ENCODE measurements around the gene SLC34A2.
"Not testable (repeated sequence)": the region's sequence is repeated elsewhere in the genome, so short reads cannot be mapped to it uniquely, and the experiment has no call there.

Gene SLC34A2

GRCh38 chr4:25654971-25655963 is at the start of gene SLC34A2:
Gene SLC34A2 (plus strand): TSS chr4:25655851. CDS start chr4:25662501, 6,650 bp downstream.
- no peak for DNase-seq (ENCODE audit: low spot score)
- FAIRE-seq = no peak

GRCh38 chr4:25608644-25609043 is 47.0 kb upstream of the SLC34A2 start:
- no peak for FAIRE-seq
- DNase-seq (ENCODE audit: low spot score) = no peak

GRCh38 chr4:25609976-25610375 is 45.7 kb upstream of the SLC34A2 start:
- FAIRE-seq (no peak), DNase-seq (ENCODE audit: low spot score) (no peak)

- not testable (repeated sequence) for FAIRE-seq; DNase-seq (ENCODE audit: low spot score)
These were observed 42.0 kb upstream of the SLC34A2 start for GRCh38 chr4:25613613-25614012.

GRCh38 chr4:25614807-25615206 is 40.8 kb upstream of the SLC34A2 start:
- FAIRE-seq = no peak
- DNase-seq (ENCODE audit: low spot score) = no peak

GRCh38 chr4:25621027-25621930 is 34.4 kb upstream of the SLC34A2 start:
- no peak for FAIRE-seq

GRCh38 chr4:25624616-25625015 is 31.0 kb upstream of the SLC34A2 start:
- DNase-seq (ENCODE audit: low spot score) = no peak
- no peak for FAIRE-seq

More at GRCh38 chr4:25621027-25621930, 34.4 kb upstream of the SLC34A2 start:
- DNase-seq (ENCODE audit: low spot score) = no peak

GRCh38 chr4:25628451-25628850 is 27.2 kb upstream of the SLC34A2 start:
- DNase-seq (ENCODE audit: low spot score) = no peak
- no peak for FAIRE-seq

- no peak for DNase-seq (ENCODE audit: low spot score)
These were observed 23.5 kb upstream of the SLC34A2 start for GRCh38 chr4:25632135-25632534.

GRCh38 chr4:25633541-25633940 is 22.1 kb upstream of the SLC34A2 start:
- FAIRE-seq (no peak), DNase-seq (ENCODE audit: low spot score) (no peak)

More at GRCh38 chr4:25632135-25632534, 23.5 kb upstream of the SLC34A2 start:
- FAIRE-seq = no peak

GRCh38 chr4:25635501-25635900 is 20.1 kb upstream of the SLC34A2 start:
- DNase-seq (ENCODE audit: low spot score) (no peak), FAIRE-seq (no peak)

GRCh38 chr4:25637581-25638220 is 17.9 kb upstream of the SLC34A2 start:
- DNase-seq (ENCODE audit: low spot score) = no peak
- no peak for FAIRE-seq

GRCh38 chr4:25638221-25638601 is 17.4 kb upstream of the SLC34A2 start:
- FAIRE-seq = no peak
- DNase-seq (ENCODE audit: low spot score) = no peak

GRCh38 chr4:25638806-25639205 is 16.8 kb upstream of the SLC34A2 start:
- DNase-seq (ENCODE audit: low spot score) = no peak
- FAIRE-seq = no peak

GRCh38 chr4:25650311-25650710 is 5.3 kb upstream of the SLC34A2 start:
- no peak for DNase-seq (ENCODE audit: low spot score)
- no peak for FAIRE-seq

GRCh38 chr4:25651682-25652081 is 4.0 kb upstream of the SLC34A2 start:
- DNase-seq (ENCODE audit: low spot score) = no peak
- no peak for FAIRE-seq

- FAIRE-seq (no peak), DNase-seq (ENCODE audit: low spot score) (no peak)
These were observed 1.4 kb upstream of the SLC34A2 start for GRCh38 chr4:25654031-25654970.

GRCh38 chr4:25656031-25656430 is 380 bp downstream of the SLC34A2 start:
- DNase-seq (ENCODE audit: low spot score) = no peak

GRCh38 chr4:25658357-25658771 is 2.7 kb downstream of the SLC34A2 start:
- FAIRE-seq = no peak
- DNase-seq (ENCODE audit: low spot score) = no peak

More at GRCh38 chr4:25656031-25656430, 380 bp downstream of the SLC34A2 start:
- no peak for FAIRE-seq

- no peak for FAIRE-seq
These were observed 3.1 kb downstream of the SLC34A2 start for GRCh38 chr4:25658777-25659176.

More at GRCh38 chr4:25658777-25659176, 3.1 kb downstream of the SLC34A2 start:
- no peak for DNase-seq (ENCODE audit: low spot score)

Measured in urothelium cell line (cell line).